GM12878 (cell line): Measurements from ENCODE around the gene LENEP.

Source experiments
- ATF3 ChIP-seq: IDR thresholded peaks from 2 replicates; pipeline ENCODE4 v1.6.1; 2011; ENCODE audit warnings: low read depth, mild to moderate bottlenecking, low read length, moderate library complexity, borderline replicate concordance; ENCODE audit errors: extremely low read depth
- EGR1 ChIP-seq, 2 experiments: IDR thresholded peaks; 1 replicate in 1 of 2; 2 replicates in 1 of 2; pipeline ENCODE4 v1.6.1; 2011 to 2012; ENCODE audit warnings: low read depth in 2 of 2, low read length in 2 of 2, borderline replicate concordance in 1 of 2, mild to moderate bottlenecking in 1 of 2, moderate library complexity in 1 of 2
- GABPA ChIP-seq: IDR thresholded peaks from 2 replicates; pipeline ENCODE4 v1.6.1; 2014; ENCODE audit warnings: antibody characterized with exemption, low read depth, mild to moderate bottlenecking, inconsistent platforms
- RFX5 ChIP-seq: IDR thresholded peaks from 2 replicates; pipeline ENCODE4 v1.6.1; 2011; ENCODE audit warnings: low read depth, low read length, improper control_type of control experiment
- TF ChIP-seq, protein P1 (sequence below), 3 experiments: IDR thresholded peaks in 2 of 3; conservative IDR thresholded peaks in 1 of 3; 2 replicates each; pipeline ENCODE4 v1.5.1; 2011; ENCODE audit warnings: low read depth in 3 of 3, low read length in 3 of 3, mild to moderate bottlenecking in 3 of 3, control low read depth in 2 of 3, moderate library complexity in 2 of 3, inconsistent platforms in 1 of 3, mixed read lengths in 1 of 3; ENCODE audit not compliant: control insufficient read depth in 2 of 3, insufficient read depth in 1 of 3; ENCODE audit errors: extremely low read depth in 1 of 3

- TF ChIP-seq ATF3 (no peak), EGR1 (IDR thresholded peaks at IDR 0.05; ENCODE audit: borderline replicate concordance in 1 of 2, low read depth in 2 of 2, low read length in 2 of 2) (no peak), GABPA (no peak), RFX5 (no peak)
- TF ChIP-seq, protein P1, sequence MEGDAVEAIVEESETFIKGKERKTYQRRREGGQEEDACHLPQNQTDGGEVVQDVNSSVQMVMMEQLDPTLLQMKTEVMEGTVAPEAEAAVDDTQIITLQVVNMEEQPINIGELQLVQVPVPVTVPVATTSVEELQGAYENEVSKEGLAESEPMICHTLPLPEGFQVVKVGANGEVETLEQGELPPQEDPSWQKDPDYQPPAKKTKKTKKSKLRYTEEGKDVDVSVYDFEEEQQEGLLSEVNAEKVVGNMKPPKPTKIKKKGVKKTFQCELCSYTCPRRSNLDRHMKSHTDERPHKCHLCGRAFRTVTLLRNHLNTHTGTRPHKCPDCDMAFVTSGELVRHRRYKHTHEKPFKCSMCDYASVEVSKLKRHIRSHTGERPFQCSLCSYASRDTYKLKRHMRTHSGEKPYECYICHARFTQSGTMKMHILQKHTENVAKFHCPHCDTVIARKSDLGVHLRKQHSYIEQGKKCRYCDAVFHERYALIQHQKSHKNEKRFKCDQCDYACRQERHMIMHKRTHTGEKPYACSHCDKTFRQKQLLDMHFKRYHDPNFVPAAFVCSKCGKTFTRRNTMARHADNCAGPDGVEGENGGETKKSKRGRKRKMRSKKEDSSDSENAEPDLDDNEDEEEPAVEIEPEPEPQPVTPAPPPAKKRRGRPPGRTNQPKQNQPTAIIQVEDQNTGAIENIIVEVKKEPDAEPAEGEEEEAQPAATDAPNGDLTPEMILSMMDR (IDR thresholded peaks at IDR 0.05 in 2 of 3, conservative IDR thresholded peaks at IDR 0.05 in 1 of 3; ENCODE audit: control insufficient read depth in 2 of 3, extremely low read depth in 1 of 3, insufficient read depth in 1 of 3, low read depth in 3 of 3, low read length in 3 of 3): no peak
These were observed 4.1 kb upstream of the LENEP start for GRCh38 chr1:154989195-154989860.
